GM19025 (cell line): ENCODE measurements around the gene NR3C2.

Experiments
- ATAC-seq: cut with Tn5 transposase; IDR thresholded peaks from one replicate; pipeline ENCODE4 v1.9.1; 2021; ENCODE audit warnings: mild to moderate bottlenecking, low read depth, moderate library complexity; ENCODE audit not compliant: unreplicated experiment

Gene NR3C2

DNA sequence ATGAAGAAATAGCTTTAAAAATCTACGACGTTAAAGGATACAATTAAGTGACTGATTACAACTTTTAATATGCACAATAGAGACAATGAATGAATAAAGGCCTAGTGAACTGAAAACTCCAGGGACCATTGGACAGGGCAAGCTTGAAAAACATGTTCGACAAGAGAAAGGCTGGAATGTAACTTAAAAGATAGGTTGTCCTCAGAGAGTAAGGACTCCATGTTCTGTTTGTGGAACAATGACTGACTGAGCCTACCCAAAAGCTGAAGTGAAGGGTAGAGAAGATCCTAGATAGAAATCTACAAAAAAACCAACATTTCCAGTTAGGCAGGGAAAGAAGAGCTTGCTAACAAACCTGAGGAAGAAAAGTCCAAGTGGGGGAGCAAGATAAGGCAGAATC lies 173.4 kb downstream of the NR3C2 start:
- no peak for ATAC-seq

DNA sequence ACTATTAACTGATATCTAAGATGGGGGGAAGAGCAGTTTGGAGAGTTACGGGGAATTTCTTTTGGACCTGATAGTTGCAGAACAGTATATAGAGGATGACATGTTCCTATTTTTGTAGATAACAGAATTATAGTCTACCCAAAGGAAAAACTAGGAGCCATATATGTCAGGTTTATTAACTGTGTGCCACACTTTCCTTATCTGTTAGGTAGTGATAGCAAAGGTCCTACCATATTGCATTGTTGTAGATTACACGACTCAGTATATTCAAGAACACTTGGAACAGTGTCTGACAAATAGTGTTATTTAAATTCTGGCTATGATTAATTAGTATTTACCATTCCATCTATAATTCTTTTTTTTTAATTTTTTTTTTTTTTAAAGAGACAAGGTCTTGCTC lies 175.3 kb downstream of the NR3C2 start:
- ATAC-seq = no peak

DNA sequence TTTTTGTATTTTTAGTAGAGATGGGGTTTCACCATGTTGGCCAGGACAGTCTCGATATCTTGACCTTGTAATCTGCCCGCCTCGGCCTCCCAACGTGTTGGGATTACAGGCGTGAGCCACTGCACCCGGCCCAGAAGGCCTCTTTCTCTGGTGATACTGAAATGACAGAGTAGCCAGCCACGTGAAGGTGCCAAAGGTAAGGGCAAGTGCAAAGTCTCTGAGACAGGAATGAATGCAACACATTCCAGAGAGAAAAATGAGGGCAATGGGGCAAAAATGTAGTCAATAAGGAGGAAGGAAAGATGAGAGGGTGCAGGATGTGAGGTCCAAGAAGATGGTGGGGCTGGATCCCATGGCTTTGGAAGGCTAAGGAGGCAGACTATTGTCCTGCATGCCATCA lies 176.0 kb downstream of the NR3C2 start:
- no peak for ATAC-seq

DNA sequence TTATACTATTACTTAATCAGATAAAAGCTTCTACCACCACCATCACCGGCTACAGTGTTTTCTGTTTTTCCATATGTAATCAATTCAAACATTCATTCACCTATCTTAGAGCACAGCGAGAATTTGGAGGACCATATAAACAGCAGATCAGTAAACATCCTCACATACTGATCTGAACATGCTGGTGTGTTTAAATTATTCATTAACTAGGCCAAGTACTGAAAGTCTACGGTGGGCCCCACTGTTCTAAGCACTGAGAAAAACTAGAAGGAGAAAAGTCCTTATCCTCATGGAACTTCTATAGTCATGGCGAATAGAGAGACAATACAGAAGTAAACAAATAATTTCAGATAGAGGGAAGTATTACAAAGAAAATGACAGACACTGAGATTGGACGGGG lies 176.6 kb downstream of the NR3C2 start:
- no peak for ATAC-seq

DNA sequence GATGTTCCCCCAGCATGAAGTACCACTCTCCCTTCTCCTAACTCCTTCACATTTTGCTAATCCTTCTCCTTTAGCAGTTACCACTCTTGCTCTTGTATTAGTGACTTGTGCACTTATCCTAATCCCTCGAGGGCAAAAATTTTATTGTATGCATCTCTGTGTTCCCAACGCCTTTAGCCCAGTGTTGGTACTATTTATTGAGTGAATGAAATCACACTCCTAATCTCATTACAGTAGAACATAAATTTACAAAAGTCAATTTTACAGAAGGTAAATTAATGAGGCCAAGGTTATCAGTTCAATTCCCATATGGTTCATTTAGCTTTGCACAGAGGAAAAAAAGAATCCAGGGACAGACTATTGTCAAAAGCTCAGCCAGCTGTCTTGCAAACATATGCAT lies 178.4 kb downstream of the NR3C2 start:
- ATAC-seq = no peak

DNA sequence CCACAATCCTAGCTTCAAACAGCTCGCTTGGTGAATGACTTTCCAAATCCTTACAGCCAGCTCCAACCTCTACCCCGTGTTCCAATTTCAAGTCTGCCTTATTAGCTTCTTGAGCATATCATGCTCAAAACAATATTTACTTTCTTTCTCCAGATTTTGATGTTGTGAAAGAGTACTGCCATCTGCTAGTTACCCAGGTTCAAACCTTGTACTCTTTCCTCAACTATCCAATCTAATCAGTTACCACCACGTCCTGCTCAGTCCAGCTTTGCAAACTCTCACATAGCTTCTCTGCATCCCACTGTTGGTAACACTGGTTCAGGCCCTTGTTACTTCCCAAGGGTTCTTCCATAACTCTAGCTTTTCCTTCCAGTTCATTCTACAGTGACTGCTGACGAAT lies 179.1 kb downstream of the NR3C2 start:
- ATAC-seq = no peak

DNA sequence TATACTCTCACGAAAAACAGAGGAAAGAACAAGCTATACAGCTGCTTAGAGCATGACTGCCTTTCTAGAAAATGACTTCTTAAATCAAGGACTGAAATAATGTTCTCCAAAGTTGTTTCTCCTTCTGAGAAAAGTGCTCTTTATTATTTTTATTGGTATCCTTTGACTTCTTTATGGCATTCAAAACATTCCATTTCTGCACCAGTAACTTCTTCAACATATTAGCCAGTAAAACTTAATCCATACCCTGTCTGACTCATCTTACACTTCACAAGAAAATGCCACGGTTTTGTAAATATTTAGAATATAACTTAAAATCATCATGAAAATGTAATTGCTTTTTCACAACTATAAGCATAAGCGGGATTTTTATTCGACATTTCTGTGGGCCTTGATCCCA lies 180.4 kb downstream of the NR3C2 start:
- no peak for ATAC-seq

DNA sequence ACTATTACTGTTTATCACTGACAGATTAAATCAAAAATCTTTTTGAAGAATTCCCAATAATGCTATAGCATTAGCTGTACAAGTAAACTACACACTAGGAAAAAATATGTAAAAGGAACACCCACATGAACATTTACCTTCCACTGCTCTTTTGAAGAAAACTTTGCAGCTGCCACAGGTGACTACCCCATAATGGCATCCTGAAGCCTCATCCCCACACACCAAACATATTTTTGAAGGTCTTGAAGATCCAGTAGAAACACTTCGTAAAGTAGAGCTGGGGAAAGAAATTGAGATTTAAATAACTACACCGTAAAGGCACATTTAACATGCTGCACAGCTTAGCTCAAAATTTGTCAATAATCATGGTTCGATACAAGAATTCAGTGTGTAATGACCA lies 182.4 kb downstream of the NR3C2 start:
- ATAC-seq = no peak

DNA sequence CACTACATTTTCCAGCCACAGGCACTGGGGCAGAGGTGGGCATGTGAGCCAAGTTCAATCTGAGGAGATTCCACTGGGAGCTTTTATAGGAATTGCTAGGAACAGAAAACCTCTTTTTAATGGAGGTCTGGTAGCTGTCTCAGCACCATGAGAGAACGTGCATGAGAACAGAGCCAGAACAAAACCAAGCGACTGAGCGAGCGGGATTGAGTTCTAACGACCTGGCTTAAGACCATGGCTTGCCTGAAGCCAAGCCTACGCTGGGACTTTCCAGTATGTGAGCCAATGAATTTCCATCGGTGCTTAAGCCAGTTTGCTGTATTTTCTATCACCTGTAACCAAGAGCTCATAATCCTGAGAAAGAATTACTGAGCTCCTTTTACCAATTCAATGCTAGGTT lies 183.7 kb downstream of the NR3C2 start:
- no peak for ATAC-seq

DNA sequence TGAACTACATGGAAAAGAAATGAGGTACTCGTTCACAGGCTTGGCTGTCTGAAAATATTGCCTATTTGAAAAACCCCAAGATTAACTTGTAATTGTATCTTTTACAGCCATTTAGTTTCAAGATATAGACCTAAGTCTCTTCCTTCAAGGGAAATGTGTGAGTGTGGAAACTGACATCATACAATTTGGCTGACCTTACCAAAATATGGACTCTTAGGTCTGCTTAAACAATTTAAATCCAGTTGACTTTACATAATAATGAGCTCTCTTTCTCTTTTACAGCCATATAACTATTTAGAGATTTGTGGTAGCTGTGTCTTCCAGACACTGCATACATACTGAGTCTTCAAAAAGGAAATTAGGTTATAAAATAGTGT lies 186.9 kb downstream of the NR3C2 start:
- ATAC-seq = no peak

DNA sequence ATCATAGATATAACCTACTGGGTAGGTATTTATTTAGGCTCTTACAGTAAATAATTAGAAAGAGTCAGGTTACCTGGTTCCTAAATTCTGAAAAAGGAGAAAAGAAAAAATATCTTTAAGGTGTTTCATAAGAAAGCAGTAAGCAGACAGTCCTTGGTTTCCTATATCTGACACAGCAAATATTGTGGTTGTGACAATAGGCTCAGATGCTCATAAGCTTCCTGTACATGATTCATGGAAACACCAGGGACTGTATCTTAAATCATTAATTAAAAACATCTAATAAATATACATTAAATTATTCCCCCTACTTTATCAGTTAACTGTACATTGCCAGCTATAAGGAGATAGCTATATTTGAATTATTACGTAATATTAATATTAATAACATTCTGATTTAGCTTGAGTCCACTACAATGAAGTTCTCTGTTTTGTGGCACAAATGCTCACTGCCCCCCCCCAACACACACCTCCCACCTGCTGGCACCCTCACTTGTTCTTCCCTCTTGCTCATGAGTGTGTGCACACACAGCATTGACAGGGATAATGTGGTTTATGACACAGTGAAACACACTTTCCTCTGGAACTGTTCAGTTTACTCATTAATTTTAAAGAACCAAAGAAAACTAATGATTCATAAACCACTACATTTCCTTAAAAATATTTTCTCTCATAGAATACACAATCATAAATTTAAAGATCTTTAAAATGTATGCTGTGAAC lies 187.4 kb downstream of the NR3C2 start:
- ATAC-seq = no peak

DNA sequence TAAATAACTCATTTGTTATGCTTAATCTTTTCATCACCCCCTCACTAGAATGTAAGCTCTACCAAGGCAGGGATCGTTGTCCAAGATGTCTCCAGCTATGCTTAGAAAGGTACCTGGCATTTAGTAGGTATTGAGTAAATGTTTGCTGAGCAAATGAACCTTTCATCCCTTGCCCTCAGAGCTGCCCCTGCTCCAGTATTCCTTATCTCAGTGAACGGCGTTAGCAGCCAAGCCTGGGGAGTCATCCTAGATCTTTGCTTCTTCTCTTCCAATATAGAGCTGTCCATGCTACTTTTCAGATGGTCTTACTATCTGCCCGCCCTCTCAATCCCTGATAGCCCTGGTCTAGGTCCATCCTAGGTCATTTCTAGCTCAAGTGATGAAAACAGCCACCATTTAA lies 188.4 kb downstream of the NR3C2 start:
- no peak for ATAC-seq

DNA sequence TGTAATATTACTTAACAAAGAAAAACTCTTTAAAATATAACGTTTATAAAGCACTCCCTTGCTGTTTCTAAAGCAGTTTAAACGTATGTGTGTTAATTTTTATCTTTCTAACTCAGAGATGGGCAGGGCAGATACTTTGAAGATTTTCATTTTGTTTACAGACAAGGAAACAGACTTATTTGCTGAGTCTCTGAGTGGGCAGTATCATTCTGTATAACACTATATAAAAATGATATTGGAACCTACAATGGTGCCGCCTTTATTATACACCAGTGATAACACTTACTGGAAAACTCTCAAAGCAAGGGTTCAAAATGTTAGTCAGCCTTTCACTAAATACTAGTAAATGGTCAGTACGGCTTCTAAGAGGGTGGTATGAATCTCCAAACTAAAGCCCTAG lies 193.4 kb downstream of the NR3C2 start:
- ATAC-seq = no peak

DNA sequence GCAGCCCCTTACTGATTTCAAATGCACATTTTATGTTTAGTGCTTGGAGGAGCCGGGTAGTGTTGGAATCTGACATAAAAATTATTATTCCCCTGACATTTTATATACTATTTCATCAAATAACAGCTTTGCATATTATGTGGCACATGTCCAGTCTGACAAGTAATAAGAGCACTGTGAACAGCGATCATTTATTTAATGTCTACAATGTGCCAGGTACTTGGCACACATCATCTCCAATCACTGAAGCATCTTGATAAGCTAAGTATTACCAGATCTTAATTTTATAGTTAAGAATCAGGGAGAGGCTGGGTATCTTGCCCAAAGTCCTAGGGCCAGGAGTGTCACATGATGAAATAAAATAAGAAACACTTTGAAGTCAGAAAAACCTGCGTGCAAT lies 197.2 kb downstream of the NR3C2 start:
- ATAC-seq = no peak

DNA sequence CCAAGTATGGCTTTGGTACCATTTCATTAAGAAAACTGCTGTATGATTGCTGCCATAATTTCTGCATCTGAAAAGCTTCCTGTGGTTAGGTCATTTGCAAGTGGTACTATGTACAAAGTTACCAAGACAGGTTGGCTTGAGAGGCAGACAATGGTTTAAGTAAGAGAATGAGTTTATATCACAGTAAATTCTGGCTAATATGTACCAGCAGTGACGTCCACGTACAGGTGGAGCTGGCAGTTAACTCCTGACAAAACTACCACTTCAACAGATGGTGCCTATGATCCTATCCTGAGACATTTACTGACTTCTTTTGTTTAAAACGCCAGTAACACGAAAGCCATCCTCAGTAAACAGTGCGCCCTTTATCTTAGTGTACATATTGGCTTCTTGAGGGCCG lies 198.4 kb downstream of the NR3C2 start:
- ATAC-seq = no peak

DNA sequence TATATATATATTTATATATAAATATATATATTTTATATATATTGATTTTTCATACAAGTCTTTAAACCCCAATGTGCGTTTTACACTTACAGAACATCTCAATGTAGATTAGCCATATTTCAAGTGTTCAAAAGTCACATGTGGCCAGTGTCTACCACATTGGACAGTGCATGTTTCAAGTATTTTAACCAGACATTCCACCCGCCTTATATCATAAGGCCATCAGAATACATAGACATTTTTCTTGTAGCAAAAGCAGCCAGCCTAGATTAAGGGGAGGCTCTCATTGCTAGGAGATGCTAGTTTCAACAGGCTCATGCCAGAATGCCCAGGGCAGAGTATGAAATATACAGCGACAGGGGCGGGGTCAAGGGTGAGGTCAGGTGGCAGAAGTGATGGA lies 202.0 kb downstream of the NR3C2 start:
- ATAC-seq = no peak

DNA sequence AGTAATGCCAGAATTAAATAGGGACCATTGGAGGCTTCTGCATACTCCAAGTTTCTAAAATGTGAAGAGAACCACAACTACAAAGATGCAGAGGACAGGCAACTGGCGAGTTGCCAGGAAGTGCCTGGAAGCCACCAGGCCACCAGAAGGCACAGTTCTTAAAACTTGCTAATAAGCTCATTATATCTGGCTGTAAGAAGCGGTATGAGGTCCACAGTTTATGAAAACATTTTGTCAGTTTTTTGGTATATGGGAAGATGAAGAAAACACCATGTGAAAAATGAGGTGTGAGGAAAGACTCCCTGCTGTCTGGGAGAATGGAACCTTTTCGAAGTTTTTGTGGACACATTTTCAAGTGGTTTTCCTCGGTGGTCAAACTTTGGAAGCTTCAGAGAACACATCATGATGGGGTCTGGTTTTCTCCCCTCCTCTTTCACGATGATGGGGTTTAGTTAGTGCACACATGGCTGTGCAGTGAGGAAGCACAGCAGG lies 202.7 kb downstream of the NR3C2 start:
- no peak for ATAC-seq

DNA sequence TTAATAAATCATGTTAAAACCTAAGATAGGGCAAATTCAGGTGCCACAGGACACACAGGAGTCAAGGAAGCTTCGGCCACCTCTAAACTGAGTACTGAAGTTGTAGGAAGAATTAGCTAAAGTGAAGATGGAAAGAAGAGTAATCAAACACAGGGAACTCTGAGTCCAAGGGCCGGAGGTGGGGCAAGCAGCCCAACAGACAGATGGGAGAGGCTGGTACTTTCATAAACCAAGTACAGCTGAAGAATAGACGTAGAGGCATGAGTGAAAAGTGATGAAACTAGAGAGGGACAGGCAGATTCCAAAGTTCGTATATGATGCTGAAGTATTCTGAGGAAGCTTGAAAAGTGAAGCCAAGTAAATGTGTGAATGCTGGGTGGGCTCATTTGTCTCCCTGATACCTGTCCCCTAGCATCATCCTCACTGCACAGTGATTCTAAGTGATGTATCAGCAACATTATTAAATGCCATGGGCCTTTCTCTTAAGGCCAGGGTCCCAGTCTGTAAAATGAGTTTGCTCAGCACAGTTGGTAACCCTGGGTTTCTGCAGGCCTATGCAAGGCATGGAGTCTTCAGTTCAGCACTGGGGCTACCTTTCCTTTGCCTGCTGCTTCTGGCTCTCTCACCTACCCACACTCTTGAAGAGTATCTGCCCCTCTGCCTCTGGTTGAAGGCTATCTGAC lies 203.3 kb downstream of the NR3C2 start:
- no peak for ATAC-seq

DNA sequence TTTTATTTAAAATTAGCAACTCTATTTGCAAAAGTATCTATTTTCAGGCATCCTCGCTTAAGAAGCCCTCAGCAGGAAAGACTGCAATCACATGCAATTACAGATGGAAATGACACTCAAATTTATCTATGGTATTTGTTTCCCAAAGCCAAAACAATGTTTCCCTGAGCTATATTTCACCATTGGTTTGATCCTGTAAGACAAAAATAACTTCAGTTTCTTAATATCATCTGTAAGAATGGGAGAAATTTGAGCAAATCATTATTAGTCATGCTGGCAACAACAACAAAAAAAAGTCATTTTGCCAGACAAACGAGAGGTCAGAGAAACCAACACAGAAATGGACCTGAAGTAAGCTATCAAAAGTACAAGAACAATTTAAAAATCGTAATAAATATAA lies 204.1 kb downstream of the NR3C2 start:
- no peak for ATAC-seq

DNA sequence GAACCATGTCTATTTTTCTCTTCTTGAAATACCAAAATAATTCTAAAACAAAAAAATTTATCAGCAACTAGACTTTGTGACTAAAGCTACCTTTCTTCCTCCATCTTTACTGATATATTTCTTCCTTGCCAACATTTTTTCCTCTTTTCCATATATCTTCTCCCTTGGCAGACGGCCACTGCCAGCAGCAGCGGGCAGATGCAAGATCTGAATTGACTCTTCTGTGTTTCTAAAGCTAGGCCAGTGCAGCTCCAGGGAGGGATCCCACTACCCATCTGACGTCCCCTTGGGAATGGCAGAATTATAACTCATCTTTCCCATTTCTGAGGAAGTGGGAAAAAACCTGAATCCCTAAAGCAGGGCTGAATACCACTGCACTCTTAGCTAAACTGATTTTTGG lies 206.4 kb downstream of the NR3C2 start:
- ATAC-seq = no peak

DNA sequence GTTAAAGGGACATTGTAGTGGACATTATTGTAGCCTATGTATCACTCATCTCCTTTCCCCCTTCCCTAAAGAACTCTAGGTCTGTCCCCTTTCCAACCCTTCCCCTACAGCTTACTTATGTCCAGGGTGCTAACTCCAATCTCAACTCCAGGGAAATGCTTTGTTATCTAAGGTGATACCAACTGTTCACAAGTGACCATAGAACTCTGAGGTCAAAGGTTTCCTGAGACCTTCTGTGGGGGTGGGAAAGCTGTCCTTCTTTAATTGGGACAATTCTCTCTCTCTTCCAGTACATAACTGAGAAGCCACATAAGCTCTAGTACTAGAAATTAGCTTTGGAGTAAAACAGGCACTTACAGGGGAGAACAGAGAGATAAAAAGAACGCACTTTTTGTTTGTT lies 212.4 kb downstream of the NR3C2 start:
- ATAC-seq = no peak

DNA sequence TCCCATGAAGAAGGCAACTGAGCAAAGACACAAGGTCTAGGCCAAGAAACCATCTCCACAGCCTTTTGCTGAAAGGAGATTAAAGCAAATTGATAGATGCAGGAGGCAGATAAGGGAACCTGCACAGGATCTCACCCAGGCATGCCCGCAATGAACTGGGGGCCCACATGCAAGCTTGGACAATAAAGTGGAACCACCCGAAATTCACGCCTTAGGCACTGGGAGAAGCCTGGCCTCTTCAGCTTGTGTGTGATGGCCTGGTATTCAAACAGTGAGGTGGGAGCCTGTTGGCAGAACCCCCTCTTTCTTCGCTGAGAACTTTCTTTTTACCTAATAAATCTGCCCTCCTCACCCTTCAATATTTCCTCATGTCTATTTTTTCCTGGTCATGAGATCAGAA lies 213.2 kb downstream of the NR3C2 start:
- ATAC-seq = no peak
